Embryonic facial prominence (tissue), 1 donor: ENCODE results near the gene TRIM3.
A peak's percentile ranks its signal among the peaks of the same experiment; 100 is the strongest.
"Not testable (repeated sequence)": the region's sequence is repeated elsewhere in the genome, so short reads cannot be mapped to it uniquely, and the experiment has no call there.

Source experiments
- DNase-seq: peaks from one replicate; pipeline ENCODE4 v3.0.0-alpha.2; 2016; ENCODE audit errors: extremely low spot score

TRIM3 gene

DNA sequence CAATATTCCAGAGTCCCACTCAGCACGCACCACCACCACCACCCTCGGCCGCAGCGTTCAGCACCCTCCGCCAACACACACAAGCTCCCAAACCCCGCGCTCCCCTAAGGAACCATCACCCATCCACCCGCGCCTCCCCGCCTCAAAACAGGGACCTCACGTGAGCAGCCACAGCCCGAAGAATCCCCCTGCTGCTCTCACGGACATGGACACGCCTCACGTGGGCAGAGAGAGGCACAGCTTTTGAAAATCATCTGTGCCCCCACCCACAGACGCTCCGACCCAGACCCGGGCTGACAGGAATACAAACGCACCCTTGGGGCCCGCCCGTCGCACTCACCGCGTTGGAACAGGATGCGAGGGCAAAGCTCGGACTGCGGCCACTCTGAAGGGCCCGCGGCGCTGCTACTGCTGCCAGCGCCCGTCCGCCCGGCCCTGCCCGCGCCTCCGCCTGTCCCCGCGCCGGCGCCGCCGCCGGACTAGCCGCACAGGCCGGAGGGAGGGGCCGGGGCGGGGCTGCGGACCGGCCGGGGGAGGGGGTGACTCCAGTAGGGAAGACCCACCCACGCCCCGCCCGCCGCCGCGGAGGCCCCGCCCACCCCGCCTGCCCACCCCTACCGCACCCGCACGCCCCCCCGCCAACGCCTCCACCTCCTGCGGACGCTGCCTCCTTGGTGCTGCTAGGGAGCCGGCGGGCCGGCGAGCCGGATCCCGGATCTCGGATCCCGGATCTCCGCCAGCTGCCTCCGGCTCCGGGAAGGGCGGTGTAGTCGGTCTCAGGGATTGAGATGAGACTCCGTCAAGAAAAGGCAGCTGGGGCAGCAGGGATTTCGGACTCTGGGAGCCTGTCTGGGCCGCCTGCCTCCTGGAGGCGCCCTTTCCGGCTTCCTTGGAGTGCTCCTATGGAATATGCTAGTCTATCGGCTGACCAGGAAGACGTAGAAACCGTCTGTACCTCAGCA lies at the start of gene TRIM3:
Gene TRIM3, minus strand, starts transcription at position 491 of the 962 bp plus-strand sequence. CDS start 8,246 bp downstream, outside the sequence.
- peak; percentile 59 for DNase-seq

DNA sequence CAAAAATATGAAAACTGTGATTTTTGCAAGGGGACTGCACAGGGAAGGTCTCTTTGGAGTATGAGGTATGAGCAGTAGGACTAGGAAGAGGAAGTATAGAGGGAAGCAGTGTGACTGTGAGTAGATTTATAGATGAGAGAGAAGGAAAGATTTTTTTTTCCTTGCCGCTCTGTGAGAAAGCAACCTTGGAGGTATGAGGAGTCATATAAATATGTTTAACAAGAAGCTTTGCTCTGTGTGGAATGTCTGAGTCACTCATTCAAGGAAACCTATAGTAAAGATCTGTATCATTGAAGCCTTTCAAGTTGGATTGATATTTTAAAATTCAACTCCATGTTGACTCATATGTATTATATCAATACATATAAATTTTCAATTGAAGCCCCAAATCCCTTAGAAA lies 49.5 kb upstream of the TRIM3 start:
- no peak for DNase-seq

DNA sequence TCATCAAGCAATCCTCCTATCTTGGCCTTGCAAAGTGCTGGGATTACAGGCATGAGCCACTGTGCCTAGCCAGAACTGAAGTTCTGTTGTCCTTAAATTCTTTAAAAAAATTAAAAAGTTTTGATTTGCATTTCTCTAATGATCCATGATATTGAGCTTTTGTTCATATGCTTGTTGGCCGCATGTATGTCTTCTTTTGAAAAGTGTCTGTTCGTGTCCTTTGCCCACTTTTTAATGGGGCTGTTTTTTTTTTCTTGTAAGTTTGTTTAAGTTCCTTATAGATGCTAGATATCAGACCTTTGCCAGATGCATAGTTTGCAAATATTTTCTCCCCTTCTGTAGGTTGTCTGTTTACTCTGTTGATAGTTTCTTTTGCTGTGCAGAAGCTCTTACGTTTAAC lies 48.2 kb upstream of the TRIM3 start:
- not testable (repeated sequence) for DNase-seq

DNA sequence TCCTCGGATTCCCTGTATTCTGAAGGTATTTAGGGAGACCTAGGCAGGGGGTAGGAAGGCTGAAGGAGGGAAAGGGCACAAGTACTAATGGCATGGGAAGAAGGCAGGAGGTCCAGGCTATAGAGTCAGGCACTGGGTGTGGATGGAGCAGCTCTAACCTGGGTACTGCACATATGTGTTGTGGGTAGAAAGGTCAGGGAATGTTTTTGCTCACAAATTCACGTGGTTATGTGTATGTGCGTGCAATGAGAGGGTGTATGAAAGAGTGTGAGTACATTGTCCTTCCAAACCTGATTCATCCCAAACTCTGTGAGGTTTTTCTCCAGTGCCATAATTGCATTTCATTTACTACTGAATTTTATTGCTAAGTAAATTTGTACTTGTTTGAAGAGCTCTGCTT lies 46.5 kb upstream of the TRIM3 start:
- DNase-seq, result no peak

DNA sequence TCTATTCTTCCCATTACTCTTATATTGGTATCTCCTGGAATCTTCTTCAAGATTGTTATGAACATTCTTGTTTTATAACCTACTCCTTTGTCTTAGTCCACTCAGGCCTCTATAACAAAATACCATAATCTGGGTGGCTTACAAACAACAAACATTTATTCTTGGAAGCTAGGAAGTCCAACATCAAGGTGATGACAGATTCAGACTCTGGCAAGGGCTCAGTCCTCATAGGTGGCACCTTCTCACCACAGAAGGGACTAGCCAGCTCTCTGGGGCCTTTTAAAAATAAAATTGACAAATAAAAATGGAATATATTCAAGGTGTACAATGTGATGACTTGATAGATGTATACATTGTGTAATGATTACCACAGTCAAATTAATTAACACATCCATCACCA lies 43.1 kb upstream of the TRIM3 start:
- DNase-seq, result no peak

DNA sequence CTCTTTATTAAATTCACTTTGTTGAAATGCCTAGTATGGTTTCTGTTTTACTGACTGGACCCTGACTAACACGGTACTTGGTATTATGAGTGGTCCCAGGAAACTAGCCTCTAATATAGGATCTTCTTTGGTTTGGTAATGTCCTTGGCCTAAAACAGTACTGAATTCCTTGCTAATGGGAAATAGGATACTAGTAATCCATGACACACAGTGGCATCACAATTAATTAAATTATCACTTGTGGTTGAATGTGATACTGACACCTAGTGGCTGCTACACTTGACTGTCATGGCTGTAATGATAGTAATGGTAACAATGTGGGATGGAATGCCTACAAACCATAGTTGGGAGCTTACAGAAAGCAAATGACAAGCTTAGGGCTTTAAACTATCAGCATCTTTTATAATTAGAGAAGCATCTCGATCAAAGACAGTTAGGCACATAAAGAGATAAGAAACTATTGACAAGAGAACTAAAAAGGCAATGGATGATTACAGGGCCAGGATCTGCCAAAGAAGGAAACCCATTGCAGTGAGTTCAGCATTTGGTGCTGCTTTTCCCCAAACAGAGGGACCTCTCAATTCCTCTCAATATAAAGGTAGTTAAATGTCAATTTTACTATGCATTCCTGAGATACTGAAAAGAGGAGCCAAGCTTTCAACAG lies 32.0 kb upstream of the TRIM3 start:
- DNase-seq, result no peak

DNA sequence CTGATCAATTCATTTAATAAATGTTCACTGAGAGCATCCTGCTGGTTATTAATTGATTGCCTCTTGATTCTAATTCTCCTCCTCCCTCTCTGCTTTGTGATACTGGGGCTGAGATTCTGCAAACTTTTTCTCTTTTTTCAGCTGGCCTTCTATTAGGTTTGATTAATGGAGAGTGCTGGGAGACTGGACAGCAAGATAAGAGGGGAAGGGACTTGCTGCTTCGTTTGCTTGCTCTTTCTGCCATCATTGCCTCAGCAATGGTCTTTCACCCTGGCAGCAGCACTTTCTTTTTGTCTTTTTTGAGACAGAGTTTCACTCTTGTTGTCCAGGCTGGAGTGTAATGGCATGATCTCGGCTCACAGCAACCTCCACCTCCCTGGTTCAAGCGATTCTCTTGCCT lies 30.4 kb upstream of the TRIM3 start:
- DNase-seq, result no peak

DNA sequence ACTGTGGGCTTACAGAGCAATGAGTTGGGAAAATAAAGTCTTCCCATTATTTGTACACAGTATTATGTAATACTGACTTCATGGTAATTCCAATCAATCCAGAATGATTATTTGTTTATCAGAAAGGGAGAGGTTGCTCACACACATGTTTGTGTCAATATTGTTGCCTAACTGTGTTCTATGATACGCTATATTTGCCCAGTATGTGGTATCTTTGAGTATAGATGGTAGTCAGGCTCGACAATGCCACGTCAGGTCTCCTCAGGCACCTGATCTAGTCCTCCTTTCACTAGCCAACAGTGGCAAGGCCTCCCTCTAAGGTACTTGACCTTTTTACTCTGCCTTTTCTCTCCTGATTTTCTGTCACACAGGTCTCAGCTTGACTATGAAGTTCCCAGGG lies 28.6 kb upstream of the TRIM3 start:
- no peak for DNase-seq

DNA sequence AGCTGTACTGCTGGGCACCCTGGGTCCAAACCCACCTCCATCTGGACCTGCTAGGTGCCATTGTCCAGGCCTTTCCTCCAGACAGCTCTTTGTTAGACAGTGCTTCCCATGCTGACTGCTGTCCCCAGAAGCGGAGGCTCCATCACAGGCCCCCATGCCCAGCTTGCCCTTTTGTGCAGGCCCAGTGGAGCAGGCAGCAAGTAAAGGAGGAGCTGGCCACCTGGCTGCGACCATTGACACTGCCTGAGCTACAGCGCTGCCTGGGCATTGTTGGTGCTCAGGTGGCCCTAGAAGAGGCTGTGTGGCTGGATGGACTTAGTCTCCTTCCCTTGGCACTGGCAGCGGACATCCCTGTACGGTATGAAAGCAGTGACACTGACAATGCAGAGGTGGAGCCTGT lies 24.8 kb upstream of the TRIM3 start:
- DNase-seq, result no peak

DNA sequence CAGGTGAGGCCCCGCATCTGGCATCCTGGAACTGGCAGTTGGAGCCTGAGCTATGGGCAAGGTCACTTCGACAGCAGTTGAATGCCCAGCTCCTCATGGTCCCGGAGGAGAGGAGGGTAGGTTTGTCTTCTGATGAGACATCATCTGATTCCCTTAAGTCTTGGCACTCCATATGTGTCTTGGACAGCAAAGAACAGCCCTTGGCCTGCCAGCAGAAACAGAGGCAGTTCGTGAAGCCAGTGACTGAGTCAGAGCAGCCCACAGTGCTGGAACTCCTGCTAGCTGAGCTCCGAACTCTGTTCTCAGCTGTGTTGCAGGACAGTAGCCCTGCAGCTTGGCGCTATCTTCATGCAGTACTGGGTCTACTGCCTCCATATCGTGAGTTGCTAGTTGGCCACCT lies 24.4 kb upstream of the TRIM3 start:
- no peak for DNase-seq

DNA sequence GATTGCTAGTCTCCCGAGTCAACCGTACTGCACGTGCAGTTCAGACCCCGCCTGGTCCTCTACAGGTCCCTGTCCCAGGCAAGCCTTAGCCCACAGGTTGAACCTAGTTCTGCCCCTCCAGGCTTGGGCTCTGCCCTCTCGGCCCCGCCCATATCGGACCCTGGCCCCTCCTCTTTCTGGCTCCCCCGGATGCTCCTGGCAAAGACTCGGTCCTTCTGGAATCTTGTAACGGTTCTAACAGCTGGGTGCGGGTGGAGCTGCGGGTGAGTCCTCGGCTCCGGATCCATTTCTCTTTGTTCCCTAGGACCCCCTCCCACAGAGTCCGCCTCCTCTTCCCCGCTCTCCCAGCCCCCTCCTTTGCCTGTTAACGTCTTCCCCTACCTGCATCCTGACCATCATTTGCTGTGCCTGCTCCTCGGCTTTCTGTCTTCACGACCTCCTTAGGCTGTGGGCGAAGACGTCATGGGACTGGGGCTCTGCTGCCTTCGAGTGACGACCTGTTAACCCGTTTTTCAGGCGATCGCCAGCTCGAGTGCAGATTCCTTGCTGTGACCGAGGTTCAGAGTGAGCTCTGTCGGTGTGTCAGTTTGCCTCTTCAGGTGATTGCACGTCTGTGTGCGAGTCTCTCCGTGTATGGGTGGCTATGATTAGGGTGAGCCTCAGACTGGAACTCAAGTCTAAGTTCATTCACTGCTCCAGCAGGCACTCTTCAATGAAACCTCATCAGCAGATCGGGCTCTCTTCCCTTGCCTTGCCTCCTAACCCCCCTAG lies 23.5 kb upstream of the TRIM3 start, which contains the start of gene DNHD1:
Gene DNHD1, plus strand, starts transcription at position 212 of the 771 bp plus-strand sequence. CDS start 936 bp downstream, outside the sequence.
- DNase-seq, result no peak

DNA sequence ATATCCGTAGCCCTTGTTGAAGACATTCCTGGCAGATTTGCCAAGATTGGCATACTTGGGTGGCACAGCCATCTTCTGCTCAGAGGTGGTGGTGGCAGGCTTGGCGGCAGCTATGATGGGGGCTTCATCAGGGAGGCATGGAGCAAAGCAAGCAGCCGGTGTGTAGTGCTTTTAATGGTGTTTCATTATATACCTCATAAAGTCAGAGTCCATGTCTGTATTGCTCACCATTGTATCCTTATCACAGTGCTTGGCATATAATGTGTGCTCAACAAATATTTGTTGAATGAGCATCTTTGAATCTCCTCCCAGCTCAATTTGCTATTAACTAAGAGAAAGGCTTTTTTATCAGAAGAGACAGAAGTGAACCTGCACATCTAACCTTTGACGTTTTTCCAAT lies 15.6 kb upstream of the TRIM3 start:
- DNase-seq, result no peak

DNA sequence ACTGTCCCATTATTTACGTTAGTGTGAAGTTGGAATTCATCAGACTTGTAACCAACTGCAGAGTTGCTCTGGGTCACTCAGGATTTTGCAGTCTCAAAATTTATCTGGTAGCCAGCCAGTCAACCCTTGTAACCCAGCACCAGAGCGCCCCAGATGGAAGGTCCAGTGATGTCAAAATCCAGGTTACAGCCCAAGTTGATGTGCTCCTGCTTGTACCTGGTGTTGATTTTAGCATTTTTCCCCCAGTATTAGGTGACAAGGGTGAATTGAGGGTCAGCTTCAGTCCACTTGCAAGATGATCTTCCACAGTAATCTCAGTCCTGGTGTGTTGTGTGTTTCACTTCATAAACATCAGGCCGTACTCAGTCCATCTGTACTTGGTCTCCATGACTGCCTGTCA lies 15.1 kb upstream of the TRIM3 start:
- DNase-seq, result no peak

DNA sequence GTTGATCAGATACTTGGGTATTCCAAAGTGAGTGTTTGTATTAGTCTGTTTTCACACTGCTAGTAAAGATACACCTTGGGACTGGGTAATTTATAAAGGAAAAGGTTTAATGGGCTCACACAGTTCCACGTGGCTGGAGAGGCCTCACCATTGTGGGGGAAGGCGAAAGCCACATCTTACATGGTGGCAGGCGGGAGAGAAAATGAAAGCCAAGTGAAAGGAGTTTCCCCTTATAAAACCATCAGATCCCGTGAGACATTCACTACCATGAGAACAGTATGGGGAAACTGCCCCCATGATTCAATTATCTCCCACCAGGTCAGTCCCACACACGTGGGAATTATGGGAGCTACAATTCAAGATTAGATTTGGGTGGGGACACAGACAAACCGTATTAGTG lies 14.6 kb upstream of the TRIM3 start:
- DNase-seq, result no peak

DNA sequence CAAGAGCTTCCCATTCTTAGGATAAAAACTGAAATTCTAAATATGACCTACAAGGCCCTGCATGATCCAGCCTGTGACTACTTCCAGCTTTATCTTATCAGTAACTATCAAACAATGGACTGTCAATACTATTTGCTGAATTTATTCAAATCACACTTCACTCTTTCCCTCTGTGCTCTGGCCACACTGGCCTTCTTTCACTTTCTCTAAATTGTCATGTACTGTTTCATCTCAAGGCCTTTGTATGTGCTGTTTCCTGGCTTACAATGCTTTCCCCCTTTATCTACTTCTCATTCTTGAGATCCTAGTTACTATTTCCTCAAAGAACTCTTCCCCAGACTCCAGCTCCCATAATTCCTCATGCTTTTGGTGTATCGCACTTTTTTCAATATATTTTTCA lies 13.2 kb upstream of the TRIM3 start:
- DNase-seq, result no peak

DNA sequence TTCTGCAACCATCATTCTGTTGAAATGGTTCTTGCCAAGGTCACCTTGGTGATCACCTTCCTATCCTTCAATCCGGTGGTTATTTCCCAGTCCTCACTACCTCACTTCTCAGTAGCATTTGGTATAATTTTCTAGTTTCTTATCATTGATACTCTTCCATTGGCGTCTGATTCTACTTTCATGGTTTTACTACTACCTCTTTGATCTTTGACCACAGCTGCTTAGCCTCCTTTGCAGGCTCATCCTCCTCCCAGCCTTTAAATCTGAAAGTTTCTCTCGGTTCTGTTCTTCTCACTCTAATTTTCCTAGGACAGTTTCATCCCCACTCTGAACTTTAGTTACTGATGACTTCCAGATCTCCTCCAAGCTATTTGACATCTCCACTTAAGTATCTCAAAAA lies 12.5 kb upstream of the TRIM3 start:
- DNase-seq, result no peak

DNA sequence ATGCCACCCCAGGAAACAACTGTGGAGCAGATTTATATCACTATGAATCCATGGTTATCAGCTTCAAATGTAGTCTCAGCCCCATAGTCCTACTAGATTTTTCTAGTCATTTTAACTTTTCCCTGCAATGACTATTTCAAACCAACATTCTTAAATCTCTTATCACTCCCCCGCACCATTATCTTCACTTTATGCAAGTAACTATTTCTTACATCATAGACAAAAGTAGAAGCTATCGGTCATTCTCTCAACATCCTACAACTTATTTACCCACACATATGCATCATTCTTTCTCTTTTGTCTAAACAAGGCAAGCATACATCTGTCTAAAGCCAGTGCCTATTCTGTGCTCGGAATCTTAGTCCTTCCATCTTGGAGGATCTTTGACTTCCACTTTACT lies 11.9 kb upstream of the TRIM3 start:
- no peak for DNase-seq

DNA sequence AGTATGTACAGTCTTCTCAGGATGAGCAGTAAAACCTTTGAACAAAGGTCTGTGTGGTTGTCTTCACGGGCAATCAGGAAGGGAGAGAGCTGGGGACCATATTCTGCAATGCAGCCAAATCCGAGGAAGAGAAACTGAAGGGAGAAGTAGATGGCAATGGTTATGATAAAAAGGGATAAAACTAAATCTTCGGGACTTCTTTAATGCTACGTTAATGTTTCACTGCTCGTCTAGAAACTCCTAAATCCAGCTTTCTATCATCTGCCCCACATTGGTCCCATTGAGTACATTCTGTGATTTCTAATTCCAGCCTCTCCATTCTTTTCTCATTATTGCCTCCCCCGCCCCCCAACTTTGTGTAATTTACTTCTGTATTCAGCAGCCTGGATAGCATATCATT lies 9.3 kb upstream of the TRIM3 start:
- DNase-seq, result no peak

DNA sequence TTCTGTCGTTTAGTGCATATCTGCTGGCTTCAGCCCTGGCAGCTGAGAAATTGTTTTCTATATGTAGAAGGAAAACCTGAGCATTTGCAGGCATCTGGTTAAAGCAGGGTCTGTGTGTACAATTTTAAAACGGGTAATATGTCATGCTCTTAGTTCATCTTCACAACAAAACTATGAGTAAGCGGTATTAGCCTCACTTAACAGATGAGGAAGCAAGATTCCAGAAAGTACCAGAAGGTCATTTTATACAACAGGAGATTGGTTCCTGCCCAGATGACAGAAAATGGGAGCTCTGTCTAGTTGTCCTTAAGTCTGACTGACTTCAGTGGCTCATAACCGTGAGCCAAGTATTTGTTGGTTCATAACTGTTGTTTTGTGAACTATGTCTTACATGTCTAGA lies 8.7 kb upstream of the TRIM3 start:
- no peak for DNase-seq

DNA sequence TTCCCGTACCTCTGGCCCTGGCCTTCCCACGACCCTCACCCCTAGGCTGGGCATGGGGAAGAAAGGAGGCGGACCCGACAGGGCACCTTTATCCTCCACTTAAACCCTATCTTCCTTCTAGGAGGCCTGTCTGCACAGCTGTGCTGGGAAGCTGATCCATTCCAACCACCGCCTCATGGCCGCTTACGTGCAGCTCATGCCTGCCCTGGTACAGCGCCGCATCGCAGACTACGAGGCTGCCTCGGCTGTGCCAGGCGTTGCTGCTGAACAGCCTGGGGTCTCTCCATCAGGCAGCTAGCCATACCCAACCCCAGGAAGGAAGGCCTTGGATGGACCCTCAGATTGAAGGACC lies 8.2 kb upstream of the TRIM3 start:
- no peak for DNase-seq

DNA sequence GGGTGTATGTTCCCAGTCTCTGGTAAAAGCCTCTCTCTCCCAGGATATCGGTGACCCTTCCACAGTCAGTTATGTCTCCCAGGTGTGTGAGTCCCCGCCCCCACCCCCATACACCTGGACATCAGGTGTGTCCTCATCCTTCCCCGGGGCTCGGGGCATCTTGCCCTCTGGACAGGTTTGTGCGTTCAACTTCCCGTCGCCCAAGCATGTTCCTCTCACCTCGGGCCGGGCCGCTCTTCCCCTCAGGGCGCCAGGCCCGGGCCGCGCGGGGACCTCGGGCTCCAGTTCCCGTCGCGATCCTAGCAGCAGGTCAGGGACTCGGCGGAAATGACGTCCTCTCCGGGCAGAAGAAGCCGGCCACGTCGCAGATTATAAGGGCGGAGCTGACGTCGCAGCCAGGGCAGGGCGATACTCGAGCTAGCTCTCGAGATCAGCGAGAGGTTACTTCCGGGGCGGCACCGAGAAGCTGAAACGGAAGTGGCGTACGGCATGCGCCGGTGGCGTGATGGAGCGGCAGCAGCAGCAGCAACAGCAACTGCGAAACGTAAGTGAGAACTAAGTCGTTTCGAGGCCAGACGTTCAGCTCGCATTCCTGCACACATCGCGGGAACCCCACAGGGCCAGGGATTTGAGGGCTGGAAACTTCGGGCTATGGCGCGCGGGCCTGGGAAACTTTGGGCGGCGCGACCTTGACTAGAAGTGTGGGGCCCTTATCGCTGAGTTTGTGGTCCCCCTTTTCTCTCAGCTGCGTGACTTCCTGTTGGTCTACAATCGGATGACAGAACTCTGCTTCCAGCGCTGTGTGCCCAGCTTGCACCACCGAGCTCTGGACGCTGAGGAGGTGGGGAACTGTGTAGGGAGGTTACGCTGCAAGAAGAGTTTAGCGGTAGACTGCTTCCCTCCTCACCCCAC lies 7.5 kb upstream of the TRIM3 start, which contains the start of the genes ARFIP2 and TIMM10B:
Gene ARFIP2, minus strand, starts transcription at position 320 of the 912 bp plus-strand sequence. CDS start 910 bp downstream, outside the sequence.
Gene TIMM10B, plus strand, starts transcription at position 490 of the 912 bp plus-strand sequence. Its CDS starts 16 bp downstream, at position 506.
- DNase-seq, result peak; percentile 98
